NCI-H187 (cell line): ENCODE results near the gene CHRND.

Experiments
- DNase-seq, 2 experiments: peaks; one replicate each; lab custom pipeline; 2025; lab: John Stamatoyannopoulos, UW

Gene CHRND

GRCh38 chr2:232504438-232504837 is 21.5 kb upstream of the CHRND start:
- no peak for DNase-seq

- DNase-seq = no peak
These were observed 20.1 kb upstream of the CHRND start for GRCh38 chr2:232505856-232506255.

GRCh38 chr2:232506709-232507108 is 19.3 kb upstream of the CHRND start:
- no peak for DNase-seq

GRCh38 chr2:232508251-232508650 is 17.7 kb upstream of the CHRND start:
- DNase-seq = no peak

GRCh38 chr2:232511336-232511890 is 14.5 kb upstream of the CHRND start:
- no peak for DNase-seq

GRCh38 chr2:232512602-232513001 is 13.4 kb upstream of the CHRND start:
- DNase-seq = no peak

- no peak for DNase-seq
These were observed 12.6 kb upstream of the CHRND start for GRCh38 chr2:232513353-232513752.

- DNase-seq = no peak
These were observed 10.3 kb upstream of the CHRND start for GRCh38 chr2:232515639-232516038.

GRCh38 chr2:232516551-232516950 is 9.4 kb upstream of the CHRND start:
- no peak for DNase-seq

GRCh38 chr2:232518844-232519243 is 7.1 kb upstream of the CHRND start:
- no peak for DNase-seq

- no peak for DNase-seq
These were observed 6.2 kb upstream of the CHRND start, which contains the start of gene PRSS56 for GRCh38 chr2:232519581-232520438. TSS of gene PRSS56 (plus strand) at chr2:232520388. CDS start at chr2:232520599, 211 bp downstream.

- DNase-seq = no peak
These were observed 5.5 kb upstream of the CHRND start for GRCh38 chr2:232520489-232520888.

GRCh38 chr2:232521098-232521497 is 4.9 kb upstream of the CHRND start:
- DNase-seq = no peak

- DNase-seq = no peak
These were observed 3.9 kb upstream of the CHRND start for GRCh38 chr2:232521959-232522622.

- no peak for DNase-seq
These were observed 3.1 kb upstream of the CHRND start for GRCh38 chr2:232522623-232523401.

GRCh38 chr2:232523402-232523681 is 2.6 kb upstream of the CHRND start:
- no peak for DNase-seq

- no peak for DNase-seq
These were observed 2.0 kb upstream of the CHRND start for GRCh38 chr2:232523682-232524597.

- DNase-seq = no peak
These were observed 1.2 kb upstream of the CHRND start for GRCh38 chr2:232524771-232525170.

- no peak for DNase-seq
These were observed 761 bp upstream of the CHRND start for GRCh38 chr2:232525199-232525598.

GRCh38 chr2:232526372-232526941 is 497 bp downstream of the CHRND start:
- DNase-seq = no peak

- no peak for DNase-seq
These were observed 2.0 kb downstream of the CHRND start for GRCh38 chr2:232527905-232528470.
